Uterus (tissue), 2 donors: ENCODE results near the gene COG7.

Experiments used
- CTCF ChIP-seq, 4 experiments: fragments of 200-600 bp in 2 of 4; fragments of 450-650 bp in 2 of 4; sonication (generic) in 2 of 4; IDR thresholded peaks; one replicate each; pipeline ENCODE4 v1.5.1; 2016 to 2019; ENCODE audit warnings: antibody characterized with exemption in 4 of 4, mild to moderate bottlenecking in 2 of 4, moderate library complexity in 1 of 4
- POLR2A ChIP-seq, 2 donors: fragments of 450-650 bp; IDR thresholded peaks; one replicate each; pipeline ENCODE4 v1.6.1; 2016; ENCODE audit warnings: antibody characterized with exemption in 2 of 2, mild to moderate bottlenecking in 1 of 2, moderate library complexity in 1 of 2

DNA sequence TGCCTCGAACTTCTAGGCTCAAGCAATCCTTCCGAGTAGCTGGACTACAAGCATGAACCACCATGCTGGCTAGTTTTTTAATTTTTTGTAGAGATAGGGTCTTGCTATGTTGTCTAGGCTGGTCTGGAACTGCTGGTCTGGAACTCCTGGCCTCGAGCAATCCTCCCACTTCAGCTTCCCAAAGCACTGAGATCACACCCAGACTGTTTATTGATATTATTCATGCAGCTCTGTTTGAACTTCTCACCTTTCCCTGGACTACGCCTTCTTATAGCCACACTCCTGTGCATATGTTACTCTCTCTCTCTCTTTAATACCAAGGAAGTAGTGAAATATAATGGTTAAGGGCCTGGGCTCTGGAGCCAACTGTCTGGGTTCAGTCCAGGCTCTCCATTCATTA lies 4.6 kb downstream of the COG7 start:
- TF ChIP-seq POLR2A (IDR thresholded peaks at IDR 0.05) (no peak), CTCF (IDR thresholded peaks at IDR 0.05) (no peak)
